ENCODE data around the gene EGF.
A peak's percentile ranks its signal among the peaks of the same experiment; 100 is the strongest.

The EGF gene

DNA sequence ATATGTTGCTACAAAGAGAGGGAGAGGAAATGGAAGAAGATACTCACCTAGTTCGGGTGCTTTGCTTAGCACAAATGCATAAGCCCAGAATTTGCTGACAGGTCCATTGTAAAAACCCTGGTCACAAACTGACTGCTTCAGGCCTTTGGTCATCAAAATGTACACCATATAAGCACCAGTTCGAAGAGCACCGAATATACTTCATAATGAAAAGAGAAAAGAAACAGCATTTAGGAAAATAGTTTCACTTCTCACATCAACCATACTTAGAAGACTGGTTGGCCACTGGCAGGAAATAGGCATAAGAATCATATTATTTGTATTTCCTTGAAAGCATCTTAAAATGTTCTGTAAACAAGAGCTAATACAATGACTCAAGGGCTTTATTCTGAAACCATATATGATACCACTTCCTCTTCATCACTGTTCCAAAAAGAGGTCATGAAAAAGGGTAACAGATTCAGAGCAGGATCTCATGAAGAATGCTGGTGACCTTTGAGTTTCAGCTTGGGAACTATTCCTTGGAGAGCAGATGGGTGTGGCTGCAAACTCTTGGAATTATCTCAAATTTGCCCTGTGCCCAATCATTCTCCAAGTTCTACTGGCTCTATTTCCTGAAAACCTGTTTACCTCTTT, 147.0 kb downstream of the EGF start:
- TF ChIP-seq, protein P1, sequence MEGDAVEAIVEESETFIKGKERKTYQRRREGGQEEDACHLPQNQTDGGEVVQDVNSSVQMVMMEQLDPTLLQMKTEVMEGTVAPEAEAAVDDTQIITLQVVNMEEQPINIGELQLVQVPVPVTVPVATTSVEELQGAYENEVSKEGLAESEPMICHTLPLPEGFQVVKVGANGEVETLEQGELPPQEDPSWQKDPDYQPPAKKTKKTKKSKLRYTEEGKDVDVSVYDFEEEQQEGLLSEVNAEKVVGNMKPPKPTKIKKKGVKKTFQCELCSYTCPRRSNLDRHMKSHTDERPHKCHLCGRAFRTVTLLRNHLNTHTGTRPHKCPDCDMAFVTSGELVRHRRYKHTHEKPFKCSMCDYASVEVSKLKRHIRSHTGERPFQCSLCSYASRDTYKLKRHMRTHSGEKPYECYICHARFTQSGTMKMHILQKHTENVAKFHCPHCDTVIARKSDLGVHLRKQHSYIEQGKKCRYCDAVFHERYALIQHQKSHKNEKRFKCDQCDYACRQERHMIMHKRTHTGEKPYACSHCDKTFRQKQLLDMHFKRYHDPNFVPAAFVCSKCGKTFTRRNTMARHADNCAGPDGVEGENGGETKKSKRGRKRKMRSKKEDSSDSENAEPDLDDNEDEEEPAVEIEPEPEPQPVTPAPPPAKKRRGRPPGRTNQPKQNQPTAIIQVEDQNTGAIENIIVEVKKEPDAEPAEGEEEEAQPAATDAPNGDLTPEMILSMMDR (IDR thresholded peaks at IDR 0.05; ENCODE audit: extremely low read depth, insufficient read depth, missing control alignments), result no peak
- in situ Hi-C loops (cut with MboI; ENCODE audit: low pct_unique_long_range_greater_than_20kb, low sequenced_read_pairs, unreplicated experiment), result no loop called here
- peak; percentile 28 for DNase-seq (ENCODE audit: low spot score)

DNA sequence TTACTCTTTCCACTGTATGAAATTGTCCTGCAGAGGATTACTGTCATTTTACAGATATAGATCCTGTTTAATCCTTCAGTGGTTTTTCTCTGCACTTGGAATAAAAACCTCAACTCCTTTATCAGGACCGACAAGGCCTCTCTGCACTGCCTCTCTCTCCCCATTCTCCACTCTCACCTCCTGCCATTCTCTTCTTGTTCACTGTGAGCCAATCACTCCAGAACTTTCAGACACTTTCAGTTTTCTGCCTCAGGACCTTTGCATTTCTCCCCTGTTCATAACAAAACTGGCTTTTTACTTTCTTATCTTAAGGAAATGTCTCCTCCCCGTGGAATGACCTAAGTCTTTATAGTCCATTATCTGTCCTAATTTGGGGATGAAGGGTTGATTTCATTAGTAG, 148.4 kb downstream of the EGF start:
- TF ChIP-seq, protein P1 (IDR thresholded peaks at IDR 0.05; ENCODE audit: extremely low read depth, insufficient read depth, missing control alignments), result no peak
- no peak for DNase-seq (ENCODE audit: low spot score)
- in situ Hi-C loops (cut with MboI; ENCODE audit: low pct_unique_long_range_greater_than_20kb, low sequenced_read_pairs, unreplicated experiment), result no loop called here

Data from GM13977 (cell line).